CD4-positive, alpha-beta T cell (primary cell): Measurements from ENCODE around the gene APEH. TPM values are rescaled to one million over a fixed set of nuclear protein-coding genes. Genes with fewer than 3 reads are reported as not detected.

Source experiments
- ATAC-seq: fragments of 200-7000 bp; cut with Tn5 transposase; one replicate; pipeline ENCODE4 v1.10.0; 2022; ENCODE audit warnings: mild to moderate bottlenecking; ENCODE audit not compliant: poor library complexity
- CTCF ChIA-PET: fragments of 350-600 bp; sonication (Branson Sonifier 250); formaldehyde crosslinking; loops from one replicate; lab custom pipeline; 2021; ENCODE audit warnings: antibody characterized with exemption, inconsistent platforms; lab: Charles Lee
- POLR2A ChIA-PET: fragments of 350-600 bp; sonication (Branson Sonifier 250); formaldehyde crosslinking; loops from one replicate; lab custom pipeline; 2021; ENCODE audit warnings: antibody characterized with exemption, inconsistent platforms; lab: Charles Lee
- DNase-seq, 14 experiments: peaks; one replicate each; pipeline ENCODE4 v3.0.0-alpha.2; 2013 to 2020; ENCODE audit warnings: mixed read lengths in 2 of 14
- H3K27ac ChIP-seq, 2 donors: one replicate each; pipeline versions ENCODE4 v1.5.1 to v1.7.0; 2013; ENCODE audit warnings: low read length in 2 of 2, low read depth in 1 of 2, mild to moderate bottlenecking in 1 of 2
- H3K27me3 ChIP-seq, 2 experiments: 1 replicate in 1 of 2; 2 replicates in 1 of 2; pipeline versions ENCODE4 v1.6.1 to v1.7.0; 2013; ENCODE audit warnings: low read length in 2 of 2, control low read depth in 1 of 2, mild to moderate bottlenecking in 1 of 2, moderate library complexity in 1 of 2; ENCODE audit not compliant: insufficient read depth in 2 of 2, control insufficient read depth in 1 of 2
- H3K36me3 ChIP-seq: one replicate; pipeline ENCODE4 v1.6.1; 2013; ENCODE audit warnings: low read length, control low read depth; ENCODE audit not compliant: insufficient read depth
- H3K4me1 ChIP-seq: one replicate; pipeline ENCODE4 v1.6.1; 2013; ENCODE audit warnings: low read length, control low read depth; ENCODE audit not compliant: insufficient read depth
- H3K4me3 ChIP-seq: one replicate; pipeline ENCODE4 v1.5.1; 2013; ENCODE audit warnings: mild to moderate bottlenecking, low read length, moderate library complexity
- H3K9me3 ChIP-seq, 2 experiments: 1 replicate in 1 of 2; 2 replicates in 1 of 2; pipeline versions ENCODE4 v1.6.1 to v1.7.0; 2013; ENCODE audit warnings: low read length in 2 of 2, mild to moderate bottlenecking in 2 of 2, control low read depth in 1 of 2, moderate library complexity in 1 of 2; ENCODE audit not compliant: control insufficient read depth in 1 of 2, insufficient read depth in 1 of 2
- H3K27ac Mint-ChIP-seq: one replicate; pipeline ENCODE4 v1.8.0; 2020; ENCODE audit warnings: mixed read lengths
- H3K27me3 Mint-ChIP-seq: one replicate; pipeline ENCODE4 v1.8.0; 2021; ENCODE audit warnings: mixed read lengths
- H3K36me3 Mint-ChIP-seq: one replicate; pipeline ENCODE4 v1.8.0; 2021; ENCODE audit warnings: low read depth, mixed read lengths
- H3K4me1 Mint-ChIP-seq: one replicate; pipeline ENCODE4 v1.8.0; 2021; ENCODE audit warnings: low read depth, mixed read lengths
- H3K4me3 Mint-ChIP-seq: one replicate; pipeline ENCODE4 v1.8.0; 2020; ENCODE audit warnings: mild to moderate bottlenecking, mixed read lengths
- H3K9me3 Mint-ChIP-seq: one replicate; pipeline ENCODE4 v1.8.0; 2020; ENCODE audit warnings: mixed read lengths
- intact Hi-C, 2 experiments: fragments of 100-400 bp; cut with DNase I in 1 of 2; cut with micrococcal nuclease in 1 of 2; formaldehyde crosslinking; loops; one replicate each; pipeline versions ENCODE4 v1.15.1 to v1.9.0; 2023 to 2025; cut with DNase I, micrococcal nuclease
- total RNA-seq, 174 experiments: library from RNA in 2 of 174; stranded (reverse) in 2 of 174; gene quantifications; one replicate each; pipeline ENCODE4 v1.2.3 and lab custom pipeline; 2021 to 2026
- TF ChIP-seq, protein P1 (sequence below): fragments of 200-600 bp; IDR thresholded peaks from one replicate; pipeline ENCODE4 v1.8.0; 2022; ENCODE audit warnings: antibody characterized with exemption, mild to moderate bottlenecking

The APEH gene
- total RNA-seq, 2 experiments from 2014 or later, result 44.3 to 45.5 TPM

DNA sequence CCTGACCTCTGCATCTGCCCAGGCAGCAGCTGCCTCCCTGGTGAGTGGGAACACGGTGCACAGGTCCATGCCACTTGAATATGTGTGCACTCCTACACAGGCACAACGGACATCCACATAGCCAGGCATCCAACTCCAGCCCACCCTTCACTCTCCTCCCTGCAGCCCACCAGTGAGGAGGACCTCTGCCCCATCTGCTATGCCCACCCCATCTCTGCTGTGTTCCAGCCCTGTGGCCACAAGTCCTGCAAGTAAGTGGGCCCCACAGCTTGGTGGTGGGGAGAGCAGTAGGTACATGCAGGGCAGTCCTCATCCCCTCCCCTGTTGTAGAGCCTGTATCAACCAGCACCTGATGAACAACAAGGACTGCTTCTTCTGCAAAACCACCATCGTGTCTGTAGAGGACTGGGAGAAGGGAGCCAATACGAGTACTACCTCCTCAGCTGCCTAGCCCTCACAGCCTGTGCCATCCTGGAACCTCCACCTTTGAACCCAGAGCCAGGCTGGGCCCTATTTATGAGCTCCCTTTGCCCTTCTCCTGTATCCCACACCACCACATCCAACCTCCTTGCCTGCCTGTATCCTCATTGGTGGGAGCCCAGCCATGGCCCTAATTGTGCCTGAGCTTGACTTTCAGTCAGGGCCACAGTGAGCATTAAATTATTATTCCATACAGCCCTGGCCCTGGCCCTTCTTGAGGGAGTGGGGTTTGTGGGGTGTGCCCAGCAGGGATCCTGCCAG is 46.9 kb downstream of the APEH start:
- no peaks in the 10 kb centered on the region for H3K27me3 Mint-ChIP-seq
- POLR2A ChIA-PET, result interaction anchor here (0.7 to 3.9 kb wide), 2 partner anchors 66 to 124 kb away, joined by 3 to 18 read pairs; partner anchors contain the start of gene IP6K1

DNA sequence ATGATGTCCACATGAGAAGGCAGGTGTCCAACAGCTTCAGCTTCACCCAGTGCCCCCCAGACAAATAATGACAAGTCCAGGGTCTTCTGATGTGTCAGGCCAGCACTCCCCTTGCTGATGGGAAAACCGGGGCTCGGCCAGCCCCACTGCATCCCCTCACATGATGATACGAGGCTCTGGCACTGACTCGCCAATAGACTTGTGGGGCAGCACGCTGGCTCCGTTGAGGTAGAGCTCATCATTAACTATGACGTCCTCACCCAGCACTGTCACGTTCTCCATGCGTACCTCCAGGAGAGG is 47.4 kb downstream of the APEH start:
- no peak overlapping the region for H3K27ac ChIP-seq
- no peak overlapping the region for H3K4me3 ChIP-seq
- Mint-ChIP-seq H3K4me3 (peak overlapping the region; percentile 59), H3K36me3 (peaks cover 31% of the 10 kb centered on the region), H3K27me3 (no peaks in the 10 kb centered on the region), H3K9me3 (no peaks in the 10 kb centered on the region), H3K27ac (peak overlapping the region; percentile 93), H3K4me1 (peaks cover 48% of the 10 kb centered on the region)
- no peaks in the 10 kb centered on the region for H3K9me3 ChIP-seq
- peak in 1 of 14 experiments; percentile 36 for DNase-seq
- intact Hi-C loops, result no loop called here
- peaks cover 28% of the 10 kb centered on the region for H3K36me3 ChIP-seq
- ChIA-PET POLR2A (interaction anchor here (0.6 to 3.9 kb wide), 3 partner anchors 65 to 225 kb away, joined by 3 to 18 read pairs (median 3); partner anchors contain the start of gene IP6K1), CTCF (interaction anchor here (1.2 kb wide), 1 partner anchor 18 kb away, joined by 3 read pairs; no protein-coding TSS in a partner anchor)
- ATAC-seq, result no peak
- H3K27me3 ChIP-seq, result no peaks in the 10 kb centered on the region
- TF ChIP-seq, protein P1, sequence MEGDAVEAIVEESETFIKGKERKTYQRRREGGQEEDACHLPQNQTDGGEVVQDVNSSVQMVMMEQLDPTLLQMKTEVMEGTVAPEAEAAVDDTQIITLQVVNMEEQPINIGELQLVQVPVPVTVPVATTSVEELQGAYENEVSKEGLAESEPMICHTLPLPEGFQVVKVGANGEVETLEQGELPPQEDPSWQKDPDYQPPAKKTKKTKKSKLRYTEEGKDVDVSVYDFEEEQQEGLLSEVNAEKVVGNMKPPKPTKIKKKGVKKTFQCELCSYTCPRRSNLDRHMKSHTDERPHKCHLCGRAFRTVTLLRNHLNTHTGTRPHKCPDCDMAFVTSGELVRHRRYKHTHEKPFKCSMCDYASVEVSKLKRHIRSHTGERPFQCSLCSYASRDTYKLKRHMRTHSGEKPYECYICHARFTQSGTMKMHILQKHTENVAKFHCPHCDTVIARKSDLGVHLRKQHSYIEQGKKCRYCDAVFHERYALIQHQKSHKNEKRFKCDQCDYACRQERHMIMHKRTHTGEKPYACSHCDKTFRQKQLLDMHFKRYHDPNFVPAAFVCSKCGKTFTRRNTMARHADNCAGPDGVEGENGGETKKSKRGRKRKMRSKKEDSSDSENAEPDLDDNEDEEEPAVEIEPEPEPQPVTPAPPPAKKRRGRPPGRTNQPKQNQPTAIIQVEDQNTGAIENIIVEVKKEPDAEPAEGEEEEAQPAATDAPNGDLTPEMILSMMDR, result no peak
- peaks cover 43% of the 10 kb centered on the region for H3K4me1 ChIP-seq

More for the DNA sequence above, 46.9 kb downstream of the APEH start:
- ATAC-seq (no peak), DNase-seq (peak in 1 of 14 experiments; percentile 31)
- Mint-ChIP-seq H3K9me3 (no peaks in the 10 kb centered on the region), H3K36me3 (peaks cover 31% of the 10 kb centered on the region), H3K27ac (peak overlapping the region; percentile 30), H3K4me1 (peaks cover 48% of the 10 kb centered on the region), H3K4me3 (peak overlapping the region; percentile 59)
- Histone ChIP-seq H3K27me3 (no peaks in the 10 kb centered on the region), H3K27ac (no peak overlapping the region), H3K9me3 (no peaks in the 10 kb centered on the region), H3K4me1 (peaks cover 43% of the 10 kb centered on the region), H3K36me3 (peaks cover 32% of the 10 kb centered on the region), H3K4me3 (no peak overlapping the region)
- intact Hi-C loops, result no loop called here
- TF ChIP-seq, protein P1, result no peak
- CTCF ChIA-PET, result interaction anchor here (1.2 kb wide), 1 partner anchor 17 kb away, joined by 3 read pairs; no protein-coding TSS in a partner anchor

DNA sequence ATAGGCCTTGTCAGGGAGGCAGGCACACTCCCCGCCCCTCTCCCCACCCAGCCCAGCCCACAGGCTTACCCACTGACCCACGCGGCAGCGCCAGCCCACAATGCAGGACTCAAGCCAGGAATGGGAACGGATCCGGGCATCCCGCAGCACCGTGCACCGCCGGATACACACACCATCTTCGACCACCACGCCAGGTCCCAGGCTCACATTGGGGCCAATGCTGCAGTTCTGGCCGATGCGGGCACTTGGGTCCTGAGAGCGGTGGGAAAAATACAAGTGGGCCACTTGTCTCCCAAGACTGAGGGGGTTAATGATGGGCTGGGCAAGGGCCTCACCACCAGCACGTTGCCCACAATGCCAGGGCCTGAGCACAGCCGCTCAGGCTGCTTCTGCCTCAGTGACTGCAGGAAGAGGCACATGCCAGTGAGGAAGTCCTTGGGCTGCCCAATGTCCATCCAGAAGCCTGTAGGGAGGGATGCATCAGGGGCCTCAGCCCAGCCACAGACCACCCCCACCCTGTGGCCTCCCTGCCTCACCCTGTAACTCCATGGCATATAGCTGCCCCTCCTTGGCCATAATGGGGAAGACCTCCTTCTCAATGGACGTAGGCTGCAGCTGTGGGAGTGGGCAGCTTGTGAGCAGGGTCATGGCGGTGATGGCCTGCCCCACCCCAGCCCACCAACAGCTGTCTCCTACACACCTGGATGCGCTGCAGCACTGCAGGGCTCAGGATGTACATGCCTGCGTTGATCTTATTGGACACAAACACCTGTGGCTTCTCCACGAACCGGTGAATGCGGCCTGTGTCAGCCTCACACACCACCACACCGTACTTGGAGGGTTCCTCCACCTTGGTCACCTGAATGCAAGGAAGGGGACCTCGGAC is 48.0 kb downstream of the APEH start:
- ATAC-seq (no peak), DNase-seq (peak in 1 of 14 experiments; percentile 30)
- Histone ChIP-seq H3K27me3 (no peaks in the 10 kb centered on the region), H3K4me3 (no peak overlapping the region), H3K27ac (peak overlapping the region; percentile 96 to 97), H3K9me3 (no peaks in the 10 kb centered on the region), H3K36me3 (peaks cover 29% of the 10 kb centered on the region), H3K4me1 (peaks cover 43% of the 10 kb centered on the region)
- ChIA-PET POLR2A (interaction anchor here (0.6 kb wide), 1 partner anchor 225 kb away, joined by 3 read pairs; no protein-coding TSS in a partner anchor), CTCF (interaction anchor here (1.2 kb wide), 1 partner anchor 18 kb away, joined by 3 read pairs; no protein-coding TSS in a partner anchor)
- Mint-ChIP-seq H3K27me3 (no peaks in the 10 kb centered on the region), H3K4me1 (peaks cover 48% of the 10 kb centered on the region), H3K4me3 (peak overlapping the region; percentile 85), H3K9me3 (no peaks in the 10 kb centered on the region), H3K36me3 (peaks cover 31% of the 10 kb centered on the region), H3K27ac (peak overlapping the region; percentile 93)
- TF ChIP-seq, protein P1, result no peak
- intact Hi-C loops, result no loop called here
